H9 (cell line): ENCODE measurements around the gene MYLK. TPM values are rescaled to one million over a fixed set of nuclear protein-coding genes. Genes with fewer than 3 reads are reported as not detected.

Source experiments
- DNase-seq: peaks from one replicate; pipeline ENCODE4 v3.0.0-alpha.2; 2017
- H2AFZ ChIP-seq: one replicate; pipeline ENCODE4 v1.6.1; 2013; ENCODE audit warnings: mild to moderate bottlenecking, low read length, control low read depth, moderate library complexity
- H2AK5ac ChIP-seq: 2 replicates; pipeline ENCODE4 v1.6.1; 2013; ENCODE audit warnings: low read length, control low read depth, mixed read lengths; ENCODE audit not compliant: insufficient read length
- H2BK120ac ChIP-seq: one replicate; pipeline ENCODE4 v1.6.1; 2013; ENCODE audit warnings: low read depth, mild to moderate bottlenecking, low read length, control low read depth, inconsistent platforms; ENCODE audit not compliant: poor library complexity, severe bottlenecking
- H2BK12ac ChIP-seq: 2 replicates; pipeline ENCODE4 v1.6.1; 2013; ENCODE audit warnings: low read length, control low read depth, mixed read lengths, low read depth; ENCODE audit not compliant: insufficient read length
- H2BK15ac ChIP-seq: 2 replicates; pipeline ENCODE4 v1.6.1; 2013; ENCODE audit warnings: low read depth, low read length, control low read depth
- H2BK20ac ChIP-seq: one replicate; pipeline ENCODE4 v1.6.1; 2013; ENCODE audit warnings: low read depth, mild to moderate bottlenecking, low read length, control low read depth, inconsistent platforms; ENCODE audit not compliant: poor library complexity, severe bottlenecking
- H2BK5ac ChIP-seq: 2 replicates; pipeline ENCODE4 v1.6.1; 2013; ENCODE audit warnings: low read length, control low read depth, mixed read lengths; ENCODE audit not compliant: insufficient read length
- H3K14ac ChIP-seq: 2 replicates; pipeline ENCODE4 v1.6.1; 2013; ENCODE audit warnings: low read length, control low read depth; ENCODE audit not compliant: insufficient read depth
- H3K18ac ChIP-seq: 2 replicates; pipeline ENCODE4 v1.6.1; 2013; ENCODE audit warnings: low read depth, mild to moderate bottlenecking, mixed read lengths, low read length, control low read depth; ENCODE audit not compliant: insufficient read length
- H3K23ac ChIP-seq: 2 replicates; pipeline ENCODE4 v1.6.1; 2013; ENCODE audit warnings: low read length, control low read depth, mixed read lengths, low read depth; ENCODE audit not compliant: insufficient read length
- H3K23me2 ChIP-seq: 2 replicates; pipeline ENCODE4 v1.6.1; 2013; ENCODE audit warnings: low read depth, mild to moderate bottlenecking, mixed read lengths, low read length, control low read depth; ENCODE audit not compliant: insufficient read length, poor library complexity, severe bottlenecking
- H3K27ac ChIP-seq: 2 replicates; pipeline ENCODE4 v1.5.1; 2013; ENCODE audit warnings: low read length, control low read depth, mixed read lengths, low read depth; ENCODE audit not compliant: insufficient read length
- H3K27me3 ChIP-seq: 2 replicates; pipeline ENCODE4 v1.6.1; 2013; ENCODE audit warnings: low read length, control low read depth, inconsistent platforms; ENCODE audit not compliant: insufficient read depth
- H3K4ac ChIP-seq: 2 replicates; pipeline ENCODE4 v1.6.1; 2013; ENCODE audit warnings: low read depth, mild to moderate bottlenecking, control low read depth, inconsistent platforms, low read length, moderate library complexity
- H3K4me1 ChIP-seq: 2 replicates; pipeline ENCODE4 v1.6.1; 2013; ENCODE audit warnings: low read length, control low read depth, inconsistent platforms; ENCODE audit not compliant: insufficient read depth
- H3K4me2 ChIP-seq: 2 replicates; pipeline ENCODE4 v1.6.1; 2013; ENCODE audit warnings: low read length, control low read depth, mixed read lengths; ENCODE audit not compliant: insufficient read length, insufficient read depth
- H3K56ac ChIP-seq: 2 replicates; pipeline ENCODE4 v1.6.1; 2013; ENCODE audit warnings: low read depth, mild to moderate bottlenecking, mixed read lengths, low read length, control low read depth; ENCODE audit not compliant: insufficient read length
- H3K79me1 ChIP-seq: 2 replicates; pipeline ENCODE4 v1.6.1; 2013; ENCODE audit warnings: low read depth, mild to moderate bottlenecking, moderate library complexity, low read length, control low read depth, inconsistent platforms; ENCODE audit not compliant: insufficient read depth, poor library complexity, severe bottlenecking
- H3K79me2 ChIP-seq: 2 replicates; pipeline ENCODE4 v1.6.1; 2013; ENCODE audit warnings: low read length, control low read depth, inconsistent platforms; ENCODE audit not compliant: insufficient read depth
- H3K9ac ChIP-seq: 2 replicates; pipeline ENCODE4 v1.6.1; 2013; ENCODE audit warnings: low read length, control low read depth, mixed read lengths; ENCODE audit not compliant: insufficient read length; ENCODE audit errors: extremely low read depth
- H3K9me3 ChIP-seq: one replicate; pipeline ENCODE4 v1.6.1; 2013; ENCODE audit warnings: low read depth, low read length, inconsistent platforms; ENCODE audit not compliant: control insufficient read depth
- H3T11ph ChIP-seq: one replicate; pipeline ENCODE4 v1.6.1; 2013; ENCODE audit warnings: mild to moderate bottlenecking, low read length, control low read depth, inconsistent platforms
- H4K20me1 ChIP-seq: one replicate; pipeline ENCODE4 v1.6.1; 2013; ENCODE audit not compliant: control insufficient read depth, insufficient read length, insufficient read depth
- H4K5ac ChIP-seq: 2 replicates; pipeline ENCODE4 v1.6.1; 2013; ENCODE audit warnings: low read depth, mild to moderate bottlenecking, mixed read lengths, low read length, control low read depth; ENCODE audit not compliant: insufficient read length
- H4K8ac ChIP-seq: replicated peaks from 2 replicates; pipeline ENCODE4 v1.6.1; 2013; ENCODE audit warnings: low read length, control low read depth, mixed read lengths, low read depth; ENCODE audit not compliant: insufficient read length
- H4K91ac ChIP-seq: 2 replicates; pipeline ENCODE4 v1.6.1; 2013; ENCODE audit warnings: low read depth, mild to moderate bottlenecking, moderate library complexity, mixed read lengths, low read length, control low read depth; ENCODE audit not compliant: insufficient read length
- H3K27ac Mint-ChIP-seq, 3 experiments: 2 replicates in 2 of 3; 3 replicates in 1 of 3; pipeline ENCODE4 v1.8.0; 2020 to 2021; ENCODE audit warnings: mixed read lengths in 3 of 3, mild to moderate bottlenecking in 1 of 3, moderate library complexity in 1 of 3
- H3K27me3 Mint-ChIP-seq: 2 replicates; pipeline ENCODE4 v1.8.0; 2021; ENCODE audit warnings: low read depth, mild to moderate bottlenecking, moderate library complexity, mixed read lengths
- H3K36me3 Mint-ChIP-seq, 3 experiments: 2 replicates in 2 of 3; 3 replicates in 1 of 3; pipeline ENCODE4 v1.8.0; 2020 to 2021; ENCODE audit warnings: low read depth in 3 of 3, mixed read lengths in 3 of 3; ENCODE audit not compliant: insufficient read depth in 1 of 3
- H3K4me1 Mint-ChIP-seq, 2 experiments: 2 replicates each; pipeline ENCODE4 v1.8.0; 2020; ENCODE audit warnings: mixed read lengths in 2 of 2
- H3K4me3 Mint-ChIP-seq, 2 experiments: 2 replicates in 1 of 2; 3 replicates in 1 of 2; pipeline ENCODE4 v1.8.0; 2020 to 2021; ENCODE audit warnings: mild to moderate bottlenecking in 2 of 2, mixed read lengths in 2 of 2, moderate library complexity in 1 of 2
- H3K9me3 Mint-ChIP-seq, 2 experiments: 2 replicates in 1 of 2; 3 replicates in 1 of 2; pipeline ENCODE4 v1.8.0; 2020; ENCODE audit warnings: mild to moderate bottlenecking in 2 of 2, mixed read lengths in 2 of 2, moderate library complexity in 1 of 2
- CTCF ChIP-seq: fragments of 200-600 bp; sonication (generic); conservative IDR thresholded peaks from 3 replicates; pipeline ENCODE4 v1.8.0; 2021; ENCODE audit warnings: antibody characterized with exemption, mild to moderate bottlenecking
- WGBS: extraction: QIAGEN DNeasy Blood & Tissue Kit; methylation state at CpG from one replicate; pipeline ENCODE4 v1.1.7; 2013; ENCODE audit warnings: missing lambda C conversion rate, low lambda C conversion rate, mixed read lengths; ENCODE audit not compliant: insufficient read length; ENCODE audit errors: extremely low coverage; 5-methylcytosine and 5-hydroxymethylcytosine counted together
- total RNA-seq: library from RNA; stranded (reverse); gene quantifications from 2 replicates; pipeline ENCODE4 v1.2.1, GENCODE V29; 2021

Gene MYLK
- total RNA-seq, 1 experiment from 2014 or later: 10.1 TPM

DNA sequence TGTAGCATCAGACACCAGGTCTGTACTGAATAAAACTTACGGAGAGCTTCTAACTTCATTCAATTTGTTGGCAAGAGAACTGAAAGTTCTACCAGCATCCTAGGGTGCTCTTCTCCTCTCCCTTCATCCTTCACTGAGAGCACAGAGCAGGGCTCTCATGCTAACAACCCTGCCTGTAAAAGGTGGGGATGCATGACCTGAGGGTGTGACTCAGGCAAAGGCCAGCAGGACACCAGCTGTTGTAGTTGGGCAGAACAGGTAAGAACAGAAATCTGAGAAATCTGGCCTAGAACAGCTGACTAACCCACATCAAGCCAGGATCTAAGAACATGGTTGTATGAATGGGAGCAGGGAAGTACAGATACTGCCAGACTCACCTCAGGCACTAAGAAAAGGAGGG is 64.2 kb downstream of the MYLK start:
- no peak for TF ChIP-seq CTCF
- Mint-ChIP-seq H3K27ac (no peak overlapping the region; a peak in 1 of 7 replicates), H3K4me1 (peaks cover 17% of the 10 kb centered on the region in 2 experiments), H3K27me3 (no peaks in the 10 kb centered on the region), H3K4me3 (no peak overlapping the region), H3K9me3 (peaks cover 0 to 6% of the 10 kb centered on the region in 2 experiments; a peak in 2 of 5 replicates), H3K36me3 (peaks cover 0 to 14% (median 11%) of the 10 kb centered on the region in 3 experiments; a peak in 4 of 7 replicates)
- Histone ChIP-seq H2BK5ac (no peak overlapping the region), H3K56ac (no peak overlapping the region), H2BK20ac (no peak overlapping the region), H3K9me3 (no peaks in the 10 kb centered on the region), H2AK5ac (no peak overlapping the region), H3K27ac (no peak overlapping the region), H3K18ac (no peak overlapping the region), H3K23me2 (no peaks in the 10 kb centered on the region), H4K5ac (no peak overlapping the region), H3K79me2 (no peaks in the 10 kb centered on the region), H4K91ac (no peak overlapping the region), H2BK12ac (no peak overlapping the region), H2BK15ac (no peak overlapping the region), H3K27me3 (no peaks in the 10 kb centered on the region), H3K79me1 (no peaks in the 10 kb centered on the region), H2AFZ (no peak overlapping the region), H4K8ac (no peak overlapping the region), H3K9ac (no peak overlapping the region), H4K20me1 (no peaks in the 10 kb centered on the region), H3K4me1 (no peaks in the 10 kb centered on the region), H3K23ac (no peak overlapping the region), H3T11ph (no peak overlapping the region), H3K4me2 (no peak overlapping the region), H3K14ac (no peak overlapping the region), H3K4ac (no peak overlapping the region), H2BK120ac (no peak overlapping the region)
- DNase-seq: no peak
- no CpG with 5 or more reads among the region's 1 CpG for WGBS
